Right lobe of liver (tissue), 4 donors: ENCODE results near the gene NEB.

ENCODE experiments used
- CTCF ChIP-seq, 4 donors: fragments of 200-600 bp in 3 of 4; fragments of 450-650 bp in 1 of 4; IDR thresholded peaks; one replicate each; pipeline versions ENCODE4 v1.5.1 to v1.8.0; 2016 to 2022; ENCODE audit warnings: antibody characterized with exemption in 4 of 4, mild to moderate bottlenecking in 2 of 4
- POLR2A ChIP-seq: fragments of 450-650 bp; IDR thresholded peaks from one replicate; pipeline ENCODE4 v1.6.1; 2017; ENCODE audit warnings: antibody characterized with exemption, mild to moderate bottlenecking
- donor health status: DM: no; HTN: no; CAD: no.
- donor health status: DM: no; HTN: no; CAD: no.
- donor health status: DM: no; HTN: yes; CAD: no.

GRCh38 chr2:151439127-151439526 lies 295.1 kb downstream of the NEB start:
- no peak for TF ChIP-seq POLR2A
- no peak for TF ChIP-seq CTCF (IDR thresholded peaks at IDR 0.05)
